ENCODE results near the gene PPIL6. TPM values are rescaled to one million over a fixed set of nuclear protein-coding genes. Genes with fewer than 3 reads are reported as not detected.

PPIL6 gene
- total RNA-seq, 2 experiments from 2014 or later, result 0.43 to 0.46 TPM

DNA sequence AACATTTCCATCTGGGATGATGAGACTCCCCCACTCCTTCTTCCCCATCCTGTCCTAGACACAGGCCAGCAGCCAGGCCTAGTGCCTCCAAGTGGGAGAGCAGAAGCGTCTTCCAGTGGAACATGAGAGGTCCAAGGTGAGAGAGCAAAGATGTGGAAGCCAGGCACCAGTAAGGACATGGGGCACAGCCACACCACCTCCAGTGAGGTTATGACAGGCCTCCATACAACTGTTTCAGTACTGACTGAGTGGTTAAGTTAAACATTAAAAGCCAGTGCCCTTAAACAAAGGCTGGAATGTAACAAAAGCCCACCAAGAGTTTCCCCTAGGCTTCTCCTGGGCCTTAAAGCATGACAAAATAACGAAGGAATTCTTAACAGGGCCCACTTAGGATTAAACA is 37.3 kb upstream of the PPIL6 start:
- Mint-ChIP-seq H3K27me3 (no peaks in the 10 kb centered on the region), H3K27ac (peak overlapping the region; percentile 9), H3K4me1 (ENCODE audit: low read depth) (peaks cover 80% of the 10 kb centered on the region), H3K9me3 (no peaks in the 10 kb centered on the region), H3K36me3 (peaks cover 68% of the 10 kb centered on the region), H3K4me3 (peak overlapping the region; percentile 76)
- CTCF ChIA-PET, result no interaction called here
- DNase-seq, result no peak
- intact Hi-C loops (cut with micrococcal nuclease), result no loop called here
- POLR2A ChIA-PET, result no interaction called here

DNA sequence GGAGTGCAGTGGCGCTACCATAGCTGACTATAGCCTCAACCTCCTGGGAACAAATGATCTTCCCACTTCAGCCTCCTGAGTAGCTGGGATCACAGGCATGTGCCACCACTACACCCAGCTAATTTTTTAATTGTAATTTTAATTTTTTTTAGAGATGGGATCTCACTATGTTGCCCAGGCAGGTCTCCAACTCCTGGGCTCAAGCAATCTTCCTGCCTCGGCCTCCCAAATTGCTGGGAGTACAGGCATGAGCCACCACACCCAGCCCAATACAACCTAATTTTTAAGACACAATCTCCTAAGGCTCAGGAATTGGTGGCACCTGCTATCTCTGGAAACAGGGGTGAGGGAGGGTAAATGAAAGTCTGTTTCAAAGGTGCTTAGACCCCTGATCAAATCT is 36.8 kb upstream of the PPIL6 start:
- H3K9me3 Mint-ChIP-seq, result no peaks in the 10 kb centered on the region
- ChIA-PET CTCF (no interaction called here), POLR2A (no interaction called here)
- no peak for DNase-seq
- peak overlapping the region; percentile 76 for H3K4me3 Mint-ChIP-seq
- intact Hi-C loops (cut with micrococcal nuclease), result no loop called here
- H3K4me1 Mint-ChIP-seq (ENCODE audit: low read depth), result peaks cover 84% of the 10 kb centered on the region
- H3K27me3 Mint-ChIP-seq, result no peaks in the 10 kb centered on the region
- peak overlapping the region; percentile 9 for H3K27ac Mint-ChIP-seq
- H3K36me3 Mint-ChIP-seq, result peaks cover 71% of the 10 kb centered on the region

DNA sequence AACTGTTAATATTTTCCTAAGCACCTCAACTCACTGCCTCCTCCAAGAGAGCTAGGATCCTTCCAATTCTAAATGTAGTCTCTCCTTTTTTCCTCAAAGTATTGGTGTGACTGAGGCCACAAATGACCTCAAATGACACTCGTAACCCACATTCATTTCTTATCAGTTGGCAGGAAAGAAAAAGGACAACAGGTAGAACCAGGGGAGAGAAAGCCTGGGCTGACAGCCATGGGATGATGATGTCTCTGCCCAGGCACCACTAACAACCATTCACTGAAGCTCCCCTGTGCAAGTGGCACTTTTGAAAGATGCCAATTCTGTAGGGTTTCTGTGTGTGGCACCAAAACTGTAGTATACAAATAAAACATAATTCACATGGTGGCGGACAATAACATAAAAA is 35.2 kb upstream of the PPIL6 start:
- DNase-seq, result no peak
- Mint-ChIP-seq H3K9me3 (no peaks in the 10 kb centered on the region), H3K36me3 (peaks cover 74% of the 10 kb centered on the region), H3K27ac (peak overlapping the region; percentile 55), H3K4me1 (ENCODE audit: low read depth) (peaks cover 84% of the 10 kb centered on the region), H3K4me3 (no peak overlapping the region), H3K27me3 (no peaks in the 10 kb centered on the region)
- POLR2A ChIA-PET, result no interaction called here
- CTCF ChIA-PET, result no interaction called here
- intact Hi-C loops (cut with micrococcal nuclease), result loop anchor here (1.0 kb wide), 1 partner anchor 8 kb away; the partner anchor contains the start of gene ZBTB24

DNA sequence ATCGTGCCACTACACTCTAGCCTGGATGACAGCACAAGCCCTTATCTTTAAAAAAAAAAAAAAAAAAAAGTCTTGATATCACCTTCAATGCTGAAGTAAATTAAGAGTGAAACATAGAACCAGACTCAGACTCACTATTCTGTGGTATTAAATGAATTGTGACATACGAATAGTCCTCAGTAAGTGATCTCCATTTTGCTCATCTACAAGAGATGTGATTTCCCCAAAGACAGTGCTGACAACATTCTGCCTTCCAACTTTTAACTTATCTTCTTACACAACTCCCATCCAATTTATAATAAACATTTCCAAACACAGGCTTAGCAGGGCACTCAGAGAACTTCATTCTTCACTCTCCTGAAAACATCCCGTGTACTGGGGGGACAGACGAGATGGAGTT is 34.6 kb upstream of the PPIL6 start:
- CTCF ChIA-PET, result no interaction called here

DNA sequence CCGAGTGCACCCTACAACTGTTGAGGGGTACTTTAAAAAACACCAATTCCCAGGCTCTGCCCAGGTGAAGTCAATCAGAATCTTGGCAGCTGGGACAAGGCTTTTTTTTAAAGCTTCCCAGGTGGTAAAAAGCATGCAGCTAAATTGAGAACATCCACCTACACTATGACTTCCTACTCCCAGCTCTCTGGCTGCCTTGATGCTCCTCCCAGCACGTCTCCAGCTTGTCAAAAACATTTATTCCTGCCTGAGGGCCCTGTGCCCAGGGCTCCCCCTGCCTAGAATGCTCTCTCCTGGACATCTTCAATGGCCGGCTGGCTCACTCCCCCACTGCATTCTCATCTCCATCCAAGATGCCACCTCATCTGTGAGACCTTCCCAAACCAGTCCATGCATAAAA is 32.7 kb upstream of the PPIL6 start:
- no peak for DNase-seq
- ChIA-PET POLR2A (interaction anchor here (1.0 to 1.7 kb wide), 3 partner anchors 9 to 18 kb away, joined by 3 to 4 read pairs (median 3); partner anchors contain the start of gene MICAL1), CTCF (interaction anchor here (0.6 to 1.7 kb wide), 2 partner anchors 9 to 90 kb away, joined by 3 to 6 read pairs; no protein-coding TSS in a partner anchor)
- Mint-ChIP-seq H3K4me3 (no peak overlapping the region), H3K36me3 (peaks cover 75% of the 10 kb centered on the region), H3K27ac (no peak overlapping the region), H3K27me3 (no peaks in the 10 kb centered on the region), H3K9me3 (no peaks in the 10 kb centered on the region), H3K4me1 (ENCODE audit: low read depth) (peaks cover 75% of the 10 kb centered on the region)
- intact Hi-C loops (cut with micrococcal nuclease), result no loop called here

More for the DNA sequence above, 34.6 kb upstream of the PPIL6 start:
- H3K9me3 Mint-ChIP-seq, result no peaks in the 10 kb centered on the region
- POLR2A ChIA-PET, result no interaction called here
- H3K36me3 Mint-ChIP-seq, result peaks cover 73% of the 10 kb centered on the region
- no peak for DNase-seq
- H3K27me3 Mint-ChIP-seq, result no peaks in the 10 kb centered on the region
- no peak overlapping the region for H3K4me3 Mint-ChIP-seq
- H3K27ac Mint-ChIP-seq, result peak overlapping the region; percentile 72
- intact Hi-C loops (cut with micrococcal nuclease), result loop anchor here (1.0 kb wide), 1 partner anchor 8 kb away; the partner anchor contains the start of gene ZBTB24
- peaks cover 81% of the 10 kb centered on the region for H3K4me1 Mint-ChIP-seq (ENCODE audit: low read depth)

DNA sequence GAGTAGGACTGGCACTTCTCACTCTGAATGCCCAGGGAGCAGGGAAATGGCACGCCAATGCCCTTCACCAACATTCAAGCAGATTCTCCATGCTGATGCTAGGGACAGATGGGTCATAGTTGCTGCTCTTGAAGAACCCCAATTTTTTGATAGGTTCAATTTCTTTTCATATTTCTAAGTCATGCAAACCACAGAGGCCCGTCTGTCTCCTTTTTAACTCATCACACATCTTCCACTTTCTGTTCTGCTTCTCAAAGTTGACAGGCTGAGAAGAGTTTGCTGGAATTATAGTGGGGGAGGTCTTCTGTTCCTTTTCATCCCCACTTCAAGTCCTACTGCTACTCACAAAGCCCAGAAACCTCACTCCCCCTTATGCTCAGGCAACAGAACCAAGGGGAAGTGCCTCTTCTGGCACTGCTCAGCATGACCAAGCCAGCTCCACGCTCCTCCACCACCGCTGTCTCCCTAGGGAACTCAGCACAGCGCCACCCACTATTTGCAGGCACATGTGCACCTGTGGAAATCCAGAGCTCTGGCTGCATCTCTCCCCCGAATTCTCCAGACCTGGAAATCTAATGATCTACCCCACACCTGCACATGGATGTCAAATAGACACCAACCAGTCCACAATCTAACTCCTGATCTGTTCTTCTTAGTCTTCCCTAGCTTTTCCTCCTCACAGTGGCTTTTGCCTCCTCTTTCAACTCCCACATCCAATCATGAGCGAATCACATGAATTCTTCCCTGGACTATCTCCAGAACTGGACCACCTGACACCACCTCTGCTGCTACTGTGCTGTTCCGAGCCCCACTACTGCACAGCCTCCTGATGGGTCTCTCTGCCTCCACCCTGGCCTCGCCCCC is 31.9 kb upstream of the PPIL6 start:
- peaks cover 76% of the 10 kb centered on the region for H3K36me3 Mint-ChIP-seq
- H3K4me3 Mint-ChIP-seq, result no peak overlapping the region
- POLR2A ChIA-PET, result interaction anchor here (1.0 to 1.7 kb wide), 3 partner anchors 10 to 17 kb away, joined by 3 to 4 read pairs (median 3); partner anchors contain the start of gene MICAL1
- DNase-seq, result no peak
- H3K4me1 Mint-ChIP-seq (ENCODE audit: low read depth), result peaks cover 73% of the 10 kb centered on the region
- no peaks in the 10 kb centered on the region for H3K27me3 Mint-ChIP-seq
- CTCF ChIA-PET, result interaction anchor here (1.7 kb wide), 1 partner anchor 9 kb away, joined by 6 read pairs; no protein-coding TSS in a partner anchor
- H3K9me3 Mint-ChIP-seq, result no peaks in the 10 kb centered on the region
- H3K27ac Mint-ChIP-seq, result peak overlapping the region; percentile 68
- intact Hi-C loops (cut with micrococcal nuclease), result loop anchor here (1.0 kb wide), 1 partner anchor 14 kb away; no protein-coding TSS in a partner anchor

DNA sequence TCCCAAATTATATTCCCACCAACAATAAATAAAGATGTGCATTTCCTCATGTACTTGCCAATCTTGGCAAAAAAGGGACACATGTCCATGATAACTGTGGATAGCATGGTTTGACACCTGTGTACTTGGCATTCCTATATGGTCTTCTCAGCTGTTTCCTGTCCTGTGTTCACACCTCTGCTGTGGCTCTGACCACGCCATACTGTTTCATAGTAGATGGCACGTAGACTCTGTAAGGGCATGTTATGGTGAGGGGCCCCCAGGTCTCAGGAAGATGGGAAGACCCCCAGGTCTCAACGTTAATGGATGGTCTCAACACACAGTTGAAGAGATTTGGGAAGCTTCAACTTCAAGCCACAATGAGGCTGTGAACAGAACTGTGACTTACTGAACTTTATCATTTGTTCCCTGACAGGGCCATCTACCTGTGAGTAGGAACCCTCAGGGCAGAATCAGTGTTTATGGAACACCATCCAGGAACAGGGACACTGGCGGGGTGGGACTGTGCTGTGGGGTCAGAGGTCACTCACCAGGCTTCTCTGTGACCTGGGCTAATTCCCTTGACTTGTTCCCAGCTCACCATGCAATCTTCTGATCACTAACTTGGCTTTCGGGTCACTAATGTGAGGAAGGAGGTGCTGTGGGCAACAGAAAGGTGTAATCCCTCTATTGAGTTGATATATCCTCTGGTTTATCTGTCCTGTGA is 30.8 kb upstream of the PPIL6 start:
- intact Hi-C loops (cut with micrococcal nuclease), result no loop called here
- CTCF ChIA-PET, result no interaction called here
- POLR2A ChIA-PET, result interaction anchor here (3.0 kb wide), 1 partner anchor 12 kb away, joined by 11 read pairs; no protein-coding TSS in a partner anchor
- no peak overlapping the region for H3K4me3 Mint-ChIP-seq
- H3K4me1 Mint-ChIP-seq (ENCODE audit: low read depth), result peaks cover 72% of the 10 kb centered on the region
- peak overlapping the region; percentile 68 for H3K27ac Mint-ChIP-seq
- no peak for DNase-seq
- H3K36me3 Mint-ChIP-seq, result peaks cover 78% of the 10 kb centered on the region
- no peaks in the 10 kb centered on the region for H3K27me3 Mint-ChIP-seq
- no peaks in the 10 kb centered on the region for H3K9me3 Mint-ChIP-seq

DNA sequence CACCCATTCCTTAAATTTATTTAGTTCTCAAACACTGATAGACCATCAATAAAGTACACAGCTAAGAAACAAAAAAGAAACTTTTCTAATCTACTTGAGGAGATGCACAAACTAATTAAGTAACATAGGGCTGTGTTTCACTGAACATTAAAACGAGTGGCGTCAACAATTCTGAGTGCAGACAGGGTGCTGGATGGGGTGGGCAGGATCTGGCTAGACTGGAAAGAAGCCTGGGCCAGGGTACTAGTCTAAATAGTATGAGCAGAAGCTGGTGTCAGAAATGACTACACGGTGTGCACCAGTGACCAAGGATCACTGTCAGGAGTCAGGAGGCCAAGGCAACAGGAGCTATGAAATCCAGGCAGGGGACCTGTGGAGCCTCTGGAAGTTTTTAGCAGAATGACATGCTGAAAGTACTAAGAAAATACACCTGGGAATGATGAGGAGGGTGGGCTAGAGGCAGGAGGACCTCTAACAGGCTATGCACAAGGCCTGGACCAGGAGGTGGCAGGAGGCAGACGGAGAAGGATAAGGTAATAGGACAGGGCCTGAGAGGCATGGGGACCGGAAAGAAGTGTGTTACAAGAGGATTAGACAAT is 29.3 kb upstream of the PPIL6 start:
- Mint-ChIP-seq H3K36me3 (peaks cover 79% of the 10 kb centered on the region), H3K4me1 (ENCODE audit: low read depth) (peaks cover 72% of the 10 kb centered on the region), H3K27ac (no peak overlapping the region), H3K27me3 (no peaks in the 10 kb centered on the region), H3K4me3 (no peak overlapping the region), H3K9me3 (no peaks in the 10 kb centered on the region)
- intact Hi-C loops (cut with micrococcal nuclease), result no loop called here
- POLR2A ChIA-PET, result interaction anchor here (3.0 kb wide), 1 partner anchor 10 kb away, joined by 11 read pairs; no protein-coding TSS in a partner anchor
- no peak for DNase-seq
- CTCF ChIA-PET, result interaction anchor here (1.3 kb wide), 1 partner anchor 570 kb away, joined by 4 read pairs; no protein-coding TSS in a partner anchor

DNA sequence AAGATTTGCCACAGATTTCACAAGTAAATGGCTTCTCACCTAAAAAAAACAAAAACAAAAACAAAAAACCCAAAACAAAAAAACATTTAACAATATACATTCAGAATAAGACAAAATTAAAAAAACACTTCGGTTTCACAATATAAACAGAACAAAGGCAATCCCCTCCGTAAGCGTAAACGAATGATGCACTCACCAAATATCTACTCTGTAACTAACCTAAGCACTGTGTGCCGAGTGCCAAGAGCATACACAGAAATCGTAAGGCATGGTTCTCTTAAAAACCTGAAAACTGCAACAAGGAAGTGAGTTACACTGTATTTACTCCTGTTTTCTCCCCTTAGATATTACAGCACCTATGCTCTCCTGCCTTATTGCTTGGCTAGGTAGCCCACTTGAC is 27.3 kb upstream of the PPIL6 start:
- peak overlapping the region; percentile 6 for H3K27ac Mint-ChIP-seq
- POLR2A ChIA-PET, result no interaction called here

DNA sequence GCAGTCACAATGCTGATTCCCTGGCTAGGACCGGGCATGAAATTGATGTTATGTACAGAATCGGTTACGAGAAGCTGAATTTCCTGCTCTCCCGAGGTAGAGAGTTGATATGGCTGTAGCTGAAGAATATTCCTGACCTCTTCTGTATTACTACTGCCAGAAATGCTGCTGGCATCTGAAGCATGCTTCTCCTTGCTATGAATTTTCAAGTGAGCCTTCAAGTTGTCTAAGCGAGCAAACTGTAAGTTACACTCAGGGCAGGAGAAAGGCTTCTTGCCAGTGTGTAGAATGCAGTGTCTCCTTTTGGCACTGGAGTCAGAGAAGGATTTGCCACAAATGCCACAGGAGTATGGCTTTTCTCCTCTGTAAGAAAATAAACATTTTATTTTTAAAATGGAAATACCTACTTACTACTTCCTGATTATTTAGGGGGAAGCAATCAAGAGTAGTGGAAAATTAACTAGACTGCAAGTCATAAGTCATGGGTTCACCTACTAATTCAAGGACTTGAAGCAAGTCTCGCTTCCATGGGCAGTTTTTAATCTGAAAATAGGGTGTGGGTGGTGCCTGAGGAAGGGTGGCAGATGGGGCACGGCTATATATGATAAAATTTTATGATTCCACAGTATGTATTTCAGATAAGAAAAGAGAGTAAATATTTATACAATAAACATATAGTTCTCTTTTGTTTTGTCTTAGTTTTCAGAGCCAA is 25.9 kb upstream of the PPIL6 start:
- intact Hi-C loops (cut with micrococcal nuclease), result no loop called here
- H3K4me1 Mint-ChIP-seq (ENCODE audit: low read depth), result peaks cover 63% of the 10 kb centered on the region
- DNase-seq, result no peak
- H3K36me3 Mint-ChIP-seq, result peaks cover 74% of the 10 kb centered on the region
- POLR2A ChIA-PET, result interaction anchor here (1.1 kb wide), 1 partner anchor 14 kb away, joined by 3 read pairs; no protein-coding TSS in a partner anchor
- H3K27me3 Mint-ChIP-seq, result no peaks in the 10 kb centered on the region
- H3K27ac Mint-ChIP-seq, result peak overlapping the region; percentile 23
- no peak overlapping the region for H3K4me3 Mint-ChIP-seq
- peaks cover 4% of the 10 kb centered on the region for H3K9me3 Mint-ChIP-seq
- CTCF ChIA-PET, result no interaction called here

More for the DNA sequence above, 27.3 kb upstream of the PPIL6 start:
- CTCF ChIA-PET, result no interaction called here
- intact Hi-C loops (cut with micrococcal nuclease), result no loop called here
- DNase-seq, result no peak
- Mint-ChIP-seq H3K36me3 (peaks cover 75% of the 10 kb centered on the region), H3K4me3 (no peak overlapping the region), H3K27me3 (no peaks in the 10 kb centered on the region), H3K9me3 (no peaks in the 10 kb centered on the region), H3K4me1 (ENCODE audit: low read depth) (peaks cover 67% of the 10 kb centered on the region)

DNA sequence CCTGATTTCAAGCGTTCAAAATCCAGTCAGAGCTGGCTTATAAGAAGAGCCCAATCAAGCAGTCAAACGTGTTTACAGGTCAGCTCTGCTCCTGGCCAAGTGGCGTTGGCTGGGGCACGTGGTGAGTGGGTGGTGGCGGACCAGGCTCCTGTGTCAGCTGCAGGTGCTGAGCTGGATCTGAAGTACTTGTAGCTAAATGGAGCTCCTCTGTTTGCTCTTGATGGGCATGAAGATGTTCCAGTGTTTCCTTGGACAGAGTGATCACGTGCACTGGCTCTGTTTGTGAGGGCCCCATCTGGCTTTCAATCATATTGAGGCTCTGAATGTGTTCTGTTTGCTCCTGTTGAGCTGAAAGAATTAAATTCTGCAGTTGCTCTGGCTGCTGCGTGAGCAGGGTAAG is 25.3 kb upstream of the PPIL6 start:
- intact Hi-C loops (cut with micrococcal nuclease), result no loop called here
- POLR2A ChIA-PET, result interaction anchor here (1.1 kb wide), 1 partner anchor 15 kb away, joined by 3 read pairs; no protein-coding TSS in a partner anchor
- Mint-ChIP-seq H3K4me1 (ENCODE audit: low read depth) (peaks cover 58% of the 10 kb centered on the region), H3K36me3 (peaks cover 74% of the 10 kb centered on the region), H3K27ac (peak overlapping the region; percentile 23), H3K27me3 (no peaks in the 10 kb centered on the region), H3K4me3 (no peak overlapping the region), H3K9me3 (peaks cover 4% of the 10 kb centered on the region)
- DNase-seq, result no peak
- CTCF ChIA-PET, result no interaction called here
